GM12891 (cell line): ENCODE results near the gene ZNF417.

Experiments used
- POLR2A ChIP-seq: IDR thresholded peaks from 2 replicates; pipeline ENCODE4 v1.6.1; 2011; ENCODE audit warnings: low read depth, low read length, control low read depth
- POLR2AphosphoS5 ChIP-seq: IDR thresholded peaks from 2 replicates; pipeline ENCODE4 v1.6.1; 2011; ENCODE audit warnings: low read depth, low read length, control low read depth

- TF ChIP-seq POLR2A (no peak), POLR2AphosphoS5 (no peak)
Observed at GRCh38 chr19:57961785-57962184, 45.4 kb upstream of the ZNF417 start.
